Measurements from ENCODE around the gene RAB3B.

GRCh38 chr1:51961231-51961630, 29.3 kb downstream of the RAB3B start:
- TF ChIP-seq POLR2AphosphoS5 (IDR thresholded peaks at IDR 0.05; ENCODE audit: low read depth, low read length) (no peak), TAF1 (IDR thresholded peaks at IDR 0.05; ENCODE audit: borderline replicate concordance, low read depth, low read length) (no peak)

Data from GM12892 (cell line).